Stimulated activated CD8-positive, alpha-beta memory T cell treated with anti-CD3 and anti-CD28 coated beads, Interleukin-15, amount 100 ng/mL, for 1 hour (primary cell): Measurements from ENCODE around the gene ADAM12.

ENCODE experiments used
- DNase-seq: peaks from one replicate; pipeline ENCODE4 v3.0.0-alpha.2; 2020; ENCODE audit warnings: low read depth

Gene ADAM12

DNA sequence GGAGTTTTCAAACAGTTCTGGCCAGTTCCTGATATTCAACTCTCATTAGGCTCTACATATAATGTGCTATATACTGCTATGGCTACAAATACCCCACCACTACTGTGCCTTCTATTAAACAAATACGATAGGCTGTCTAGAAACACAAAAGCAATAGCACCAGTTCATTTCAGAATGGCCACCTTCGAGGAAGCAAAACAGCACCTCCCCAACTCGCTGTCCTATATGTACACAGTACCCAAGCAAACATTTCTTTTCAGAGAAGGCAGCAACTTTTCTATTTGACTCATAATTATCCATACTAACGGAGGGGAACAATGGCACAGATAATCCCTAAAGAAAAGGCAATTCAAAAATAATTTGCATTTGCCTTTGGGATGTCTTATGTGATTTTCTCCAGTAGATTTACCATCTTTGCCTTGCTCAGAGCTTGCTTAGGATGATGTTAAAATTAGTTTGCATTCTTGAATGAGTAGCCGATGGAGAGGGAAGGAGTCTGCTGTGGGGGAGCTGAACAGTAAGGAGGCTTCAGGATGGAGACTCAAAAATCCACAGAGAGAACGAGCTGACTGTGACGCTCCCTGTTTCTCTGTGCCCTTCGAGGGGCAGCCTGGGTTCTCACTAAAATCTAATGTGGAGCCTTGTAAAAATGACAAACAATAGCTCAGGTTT, 273.3 kb downstream of the ADAM12 start:
- no peak for DNase-seq

DNA sequence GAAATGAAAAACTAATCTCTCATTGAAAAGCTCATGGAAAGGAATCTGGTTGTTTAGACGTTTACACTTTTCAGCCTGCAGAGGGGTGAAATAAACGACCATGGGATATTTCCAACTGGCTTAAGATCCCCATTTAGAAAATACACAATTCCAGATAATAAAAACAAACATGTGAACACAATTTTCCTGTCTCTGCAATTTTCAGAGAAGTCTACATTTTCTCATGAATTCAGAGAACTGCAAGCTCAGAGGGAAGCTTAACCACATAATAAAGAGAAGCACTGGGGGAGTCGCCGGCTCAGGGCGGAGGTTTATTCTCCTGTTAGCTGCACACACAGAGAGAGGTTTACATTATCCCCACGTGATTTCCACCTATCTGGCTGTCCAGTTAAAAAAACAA, 276.8 kb downstream of the ADAM12 start:
- DNase-seq = no peak

DNA sequence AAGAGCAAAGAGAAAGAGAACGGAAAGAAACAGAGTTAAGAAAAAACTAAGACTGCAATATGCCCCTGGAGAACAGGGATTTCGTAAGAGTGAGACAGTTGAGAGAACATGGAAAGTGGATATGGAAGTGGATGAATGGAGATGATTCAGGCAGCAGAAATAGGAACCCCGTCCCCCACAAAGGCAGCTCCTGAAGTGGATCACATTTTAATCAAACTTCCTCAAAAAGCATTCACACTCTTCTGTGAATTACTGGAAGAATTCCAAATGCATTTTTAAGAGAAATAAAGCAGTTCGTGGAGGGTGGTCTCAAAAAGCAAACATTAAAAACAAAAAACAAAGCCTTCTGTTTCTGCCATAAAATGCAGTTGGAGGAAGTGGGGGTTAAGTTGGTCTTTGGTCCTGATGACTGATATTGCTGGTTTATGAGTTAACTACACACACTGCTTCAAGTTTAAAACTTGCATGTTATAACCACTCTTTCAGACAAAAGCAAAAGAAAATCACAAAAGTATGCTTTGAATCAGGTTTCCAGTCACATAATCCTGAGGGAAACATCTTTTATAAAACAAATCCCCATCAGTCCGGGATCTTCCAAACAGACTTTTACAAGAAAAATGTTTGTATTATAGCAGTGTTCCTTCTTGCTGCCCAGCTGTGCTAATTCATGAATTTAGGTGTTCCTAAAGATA, 277.6 kb downstream of the ADAM12 start:
- no peak for DNase-seq

DNA sequence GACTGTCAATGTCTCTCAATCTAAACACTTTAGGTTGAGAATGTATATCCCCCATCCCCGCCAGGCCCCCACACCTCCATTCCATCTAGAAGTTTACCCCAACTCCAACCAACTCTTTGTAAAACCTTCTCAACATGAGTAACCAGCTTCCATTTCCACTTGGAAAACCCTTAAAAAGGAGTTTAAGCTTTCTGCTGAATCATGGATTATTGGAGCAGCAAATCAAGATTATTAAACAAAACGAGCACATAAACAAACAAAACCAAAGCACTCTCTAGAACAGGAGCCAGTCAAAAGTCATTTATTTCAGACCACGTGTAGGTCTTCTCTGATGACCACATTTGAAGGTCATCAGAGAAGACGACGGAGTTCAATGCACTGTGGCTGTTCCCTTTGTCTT, 278.4 kb downstream of the ADAM12 start:
- no peak for DNase-seq

DNA sequence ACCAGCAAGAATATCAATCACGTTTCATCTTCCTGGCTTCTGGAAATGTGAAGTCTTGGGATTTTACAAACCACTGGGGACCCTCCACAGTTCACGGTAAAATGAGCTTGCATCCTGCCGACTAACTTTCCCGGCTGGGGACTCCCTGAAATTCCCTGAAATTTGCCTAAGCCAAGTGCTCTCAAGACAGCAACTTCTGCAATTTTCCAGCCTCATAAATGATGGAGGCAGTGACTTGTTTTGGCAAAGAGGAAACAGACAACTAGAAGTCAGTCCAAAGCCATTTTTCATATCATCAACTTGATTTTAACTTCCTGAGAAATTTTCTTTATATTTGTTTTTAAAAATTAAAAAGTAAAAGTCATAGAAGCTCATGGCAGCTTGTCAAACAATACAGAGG, 279.6 kb downstream of the ADAM12 start:
- no peak for DNase-seq

DNA sequence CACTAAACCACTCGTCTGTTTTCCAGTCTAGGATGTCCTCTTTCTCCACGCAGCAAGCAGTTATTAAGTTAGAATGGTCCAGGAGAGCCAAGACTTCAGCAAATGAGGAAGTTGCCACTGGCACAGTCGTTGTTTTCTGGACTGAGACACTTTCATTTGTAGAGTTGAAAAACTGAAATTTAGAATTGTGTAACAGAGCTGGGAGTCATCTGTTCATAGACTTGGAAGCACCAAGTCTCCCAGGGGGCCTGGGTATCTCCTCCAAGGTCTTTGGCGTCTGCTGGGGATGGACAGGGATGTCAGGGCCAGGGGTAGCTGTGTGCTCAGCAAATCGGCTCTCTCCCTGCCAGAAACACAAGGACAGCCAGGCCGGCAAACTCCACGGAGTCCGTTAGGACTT, 283.5 kb downstream of the ADAM12 start:
- DNase-seq = no peak

DNA sequence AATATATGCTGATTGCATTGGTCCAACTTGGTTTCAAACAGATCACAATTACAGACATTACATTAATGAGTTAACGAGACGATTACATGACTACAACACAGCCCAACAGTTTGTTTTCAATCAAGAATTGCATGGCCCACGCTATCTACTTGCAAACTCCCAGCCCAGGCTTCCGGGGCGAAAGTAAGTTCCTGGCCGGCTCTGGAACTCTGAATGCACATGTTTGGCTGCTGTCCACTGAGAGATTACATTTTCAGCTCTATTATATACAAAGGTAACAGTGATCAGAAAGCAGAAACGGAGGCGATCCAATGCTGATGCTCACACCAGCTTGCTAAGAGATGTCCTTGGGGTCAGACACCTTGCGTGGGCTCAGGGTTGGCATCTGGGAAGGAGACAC, 285.6 kb downstream of the ADAM12 start:
- no peak for DNase-seq

DNA sequence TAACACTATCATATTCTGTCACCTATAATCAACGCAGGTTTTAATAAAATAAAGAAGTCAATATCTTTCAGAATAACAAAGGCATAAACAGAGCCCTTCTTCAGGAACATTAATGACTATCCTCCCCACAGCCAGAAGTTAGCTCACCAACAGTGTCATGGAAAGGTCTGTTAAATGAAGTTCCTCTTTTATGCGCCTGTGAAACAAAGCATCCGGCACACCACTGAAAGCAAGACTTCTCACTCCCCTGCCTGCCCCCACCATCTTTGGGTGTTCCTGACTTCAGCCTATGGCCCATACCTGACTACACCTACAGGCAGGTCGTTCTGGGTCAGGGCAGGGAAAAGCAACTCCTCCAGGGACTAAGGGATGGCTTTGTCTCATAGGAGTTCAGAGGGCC, 286.5 kb downstream of the ADAM12 start:
- DNase-seq = no peak

DNA sequence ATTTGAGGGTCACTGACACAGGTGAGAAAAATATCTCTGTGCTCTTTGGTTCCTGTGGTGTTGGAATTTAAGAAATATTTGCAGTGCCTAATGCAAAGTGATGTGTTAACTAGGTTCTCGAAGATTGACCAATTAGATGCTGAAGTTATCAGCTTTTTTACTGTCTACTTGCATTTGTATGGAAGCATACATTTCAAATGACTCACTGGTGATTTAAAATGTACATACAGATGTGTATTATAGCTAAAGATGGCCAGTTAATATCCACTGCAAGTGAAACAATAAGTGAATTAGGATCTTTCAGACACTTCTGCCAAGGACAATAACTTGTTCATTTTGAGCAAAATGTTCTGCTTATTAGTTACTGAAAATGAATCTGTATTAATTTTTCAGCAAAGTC, 287.0 kb downstream of the ADAM12 start:
- DNase-seq = no peak

DNA sequence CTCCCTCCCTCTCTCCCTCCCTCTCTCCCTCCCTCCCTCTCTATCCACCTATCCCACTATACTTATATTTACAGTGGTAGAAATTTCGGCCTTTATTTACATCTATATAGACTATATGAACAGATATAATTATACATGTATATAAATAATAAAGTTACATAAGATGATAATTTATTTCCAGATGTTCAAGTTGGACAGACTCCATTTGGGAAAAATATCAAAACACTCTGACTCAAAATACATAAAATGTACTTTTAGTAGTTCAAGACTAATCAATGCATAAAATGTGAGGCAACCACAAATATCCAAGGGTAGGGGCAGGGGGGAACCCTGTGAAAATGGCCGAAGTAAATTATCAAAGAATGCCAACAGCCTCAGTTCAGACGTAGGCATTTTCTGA, 288.9 kb downstream of the ADAM12 start:
- DNase-seq = no peak

DNA sequence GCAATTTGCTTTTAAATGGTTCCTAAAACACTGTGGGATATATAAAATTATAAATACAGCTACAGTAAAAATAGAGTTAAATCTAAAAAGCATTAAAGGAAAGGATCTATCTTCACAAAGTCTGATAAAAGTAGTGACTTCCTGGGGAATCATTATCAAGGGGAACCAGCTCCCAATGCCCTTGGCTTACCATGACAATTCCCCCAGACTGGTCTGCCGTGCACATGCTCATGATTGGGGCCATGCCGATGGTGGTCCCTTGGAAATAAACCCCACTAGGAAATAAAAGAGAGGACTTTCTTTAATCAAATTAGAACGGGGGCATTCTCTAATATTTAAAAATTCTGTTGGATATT, 290.1 kb downstream of the ADAM12 start:
- DNase-seq = no peak

DNA sequence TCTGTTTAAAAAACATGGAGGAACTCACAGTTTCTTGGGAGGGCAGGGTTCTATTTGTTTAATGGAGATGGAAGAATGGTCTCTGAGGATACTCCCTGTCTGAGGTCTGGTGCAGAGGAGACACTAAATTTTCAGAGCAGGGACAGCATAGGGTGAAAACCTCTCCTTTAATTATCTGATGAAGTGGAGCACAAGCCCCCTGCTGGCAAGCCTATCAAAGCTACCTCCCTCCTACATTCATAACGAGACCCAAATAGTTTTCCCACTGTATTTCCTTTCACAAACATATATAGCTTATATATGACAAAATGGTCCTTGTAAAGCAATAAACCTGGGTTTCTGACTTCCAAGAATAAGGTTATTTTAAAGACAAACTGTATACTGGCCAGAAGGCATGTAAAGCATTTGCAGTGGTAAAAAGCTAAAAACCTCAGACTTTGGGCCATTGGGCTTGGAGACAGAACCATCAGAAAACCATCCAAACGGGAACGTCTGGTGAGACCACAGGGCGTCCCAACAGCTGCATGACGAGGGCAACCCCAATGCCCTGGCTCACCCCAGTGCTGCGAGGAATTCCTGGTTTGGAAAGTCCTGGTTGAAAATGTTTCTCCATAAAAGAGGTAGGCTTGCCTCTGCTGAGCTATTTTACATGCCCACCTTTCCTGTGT, 290.6 kb downstream of the ADAM12 start:
- no peak for DNase-seq

DNA sequence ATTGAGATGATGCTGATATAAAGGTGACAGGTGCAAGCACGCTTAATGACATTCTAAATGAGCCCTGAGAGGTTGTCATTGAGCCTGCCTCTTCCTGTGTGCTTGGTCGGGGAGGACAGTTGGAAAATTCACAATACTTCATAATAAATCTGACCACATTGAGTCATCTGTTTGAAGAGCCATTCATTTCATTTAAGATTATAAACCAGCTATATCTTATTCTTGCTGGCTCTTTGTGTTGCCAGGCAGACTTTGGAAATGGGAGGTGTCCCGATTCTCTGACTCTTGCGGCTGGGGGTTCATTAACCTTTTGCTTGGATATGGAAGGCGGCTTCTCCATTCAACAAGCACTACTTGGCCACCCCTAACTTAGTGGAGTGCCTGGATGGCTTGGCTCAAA, 293.7 kb downstream of the ADAM12 start:
- no peak for DNase-seq

DNA sequence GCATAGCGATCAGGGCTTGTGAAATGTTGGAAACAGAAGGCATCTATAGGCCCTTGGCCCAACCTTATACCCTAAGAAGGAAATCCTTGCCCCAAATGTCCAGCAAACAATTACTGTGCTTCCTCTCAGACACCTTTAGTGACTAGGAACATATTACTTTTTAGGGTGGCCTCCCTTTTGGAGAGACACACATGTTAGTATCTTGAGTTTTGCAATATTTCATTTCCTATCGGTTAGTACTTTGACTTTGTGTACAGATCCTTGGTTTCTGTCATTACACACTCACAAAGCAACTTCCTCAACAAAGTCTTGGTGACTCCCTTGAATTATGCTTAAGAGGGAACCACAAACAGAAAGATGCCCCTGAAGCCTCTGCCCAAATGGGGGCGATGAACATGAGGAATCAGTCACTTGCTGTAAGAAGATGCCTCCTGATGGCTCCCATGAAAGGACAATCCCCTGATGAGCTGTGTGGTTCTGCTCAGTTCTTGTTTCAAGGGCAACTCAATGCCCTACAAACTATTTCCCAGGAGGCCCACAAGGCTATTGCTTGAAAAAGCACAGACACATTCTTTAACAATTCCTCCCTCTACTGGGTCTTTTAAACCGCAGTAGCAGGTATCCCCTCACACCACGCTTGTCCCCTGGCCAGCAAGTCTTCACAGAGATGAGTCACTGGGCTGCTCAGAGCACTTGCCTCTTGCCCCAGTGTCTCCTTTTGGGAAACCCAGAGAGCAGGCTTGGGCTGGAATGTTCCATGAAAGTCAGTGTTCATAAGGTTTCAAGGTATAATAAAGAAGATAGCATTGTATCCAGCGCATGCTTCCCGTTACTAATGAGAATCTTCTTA, 295.7 kb downstream of the ADAM12 start:
- DNase-seq = no peak

DNA sequence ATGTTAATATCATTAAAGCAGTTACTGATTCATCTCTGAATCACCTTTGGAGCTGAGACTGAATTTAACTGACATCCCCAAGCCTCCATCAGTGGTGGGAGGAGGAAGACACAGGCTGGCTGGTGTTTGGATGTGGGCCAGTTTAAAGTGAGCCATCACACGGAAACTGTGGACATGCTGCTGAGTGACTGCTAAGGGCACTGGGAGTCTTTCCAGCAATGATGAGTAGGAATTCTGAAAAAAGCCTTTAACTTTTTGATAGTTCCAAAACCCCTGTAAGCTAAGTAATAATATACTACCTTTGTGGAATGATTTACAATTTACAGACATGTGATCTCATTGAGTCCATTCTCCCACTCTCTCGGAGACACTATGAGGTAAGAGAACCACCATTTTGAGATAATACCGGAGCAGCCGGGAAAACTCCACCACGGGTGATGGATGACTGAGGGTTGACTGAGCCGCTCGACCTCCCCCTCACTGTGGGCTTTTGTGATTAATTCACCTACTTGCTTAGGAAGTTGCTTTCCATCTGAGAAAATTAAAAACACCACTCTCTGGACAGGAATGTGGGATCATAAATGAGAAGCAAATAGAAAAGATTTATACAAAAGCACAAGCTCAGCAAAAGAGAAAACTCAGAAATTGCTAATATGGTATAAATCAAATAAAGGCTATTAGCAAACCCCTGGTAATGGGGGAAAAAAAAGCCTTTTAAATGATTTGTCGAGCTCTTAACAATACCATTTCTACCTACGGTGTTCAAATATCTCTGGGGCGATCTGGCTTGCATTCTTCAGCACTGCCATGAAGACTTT, 297.2 kb downstream of the ADAM12 start:
- no peak for DNase-seq

DNA sequence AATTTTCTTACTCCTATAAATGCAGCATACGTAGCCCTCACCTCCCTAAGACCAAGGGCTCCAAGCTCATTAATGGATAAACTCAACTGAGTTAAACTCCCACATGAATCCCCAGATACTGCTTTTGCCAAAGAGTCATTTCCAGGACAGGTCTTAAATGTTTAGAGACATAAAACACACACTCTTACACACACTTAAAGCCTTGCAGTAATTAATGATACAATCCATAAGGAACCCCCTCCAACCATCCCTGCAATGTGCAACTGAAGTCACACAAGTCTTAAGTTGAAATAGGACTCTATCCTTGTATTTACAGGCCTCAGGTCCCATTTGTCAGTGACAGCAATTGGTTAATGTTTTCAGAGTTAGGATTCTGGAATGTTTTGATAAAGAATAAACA, 297.8 kb downstream of the ADAM12 start:
- no peak for DNase-seq

DNA sequence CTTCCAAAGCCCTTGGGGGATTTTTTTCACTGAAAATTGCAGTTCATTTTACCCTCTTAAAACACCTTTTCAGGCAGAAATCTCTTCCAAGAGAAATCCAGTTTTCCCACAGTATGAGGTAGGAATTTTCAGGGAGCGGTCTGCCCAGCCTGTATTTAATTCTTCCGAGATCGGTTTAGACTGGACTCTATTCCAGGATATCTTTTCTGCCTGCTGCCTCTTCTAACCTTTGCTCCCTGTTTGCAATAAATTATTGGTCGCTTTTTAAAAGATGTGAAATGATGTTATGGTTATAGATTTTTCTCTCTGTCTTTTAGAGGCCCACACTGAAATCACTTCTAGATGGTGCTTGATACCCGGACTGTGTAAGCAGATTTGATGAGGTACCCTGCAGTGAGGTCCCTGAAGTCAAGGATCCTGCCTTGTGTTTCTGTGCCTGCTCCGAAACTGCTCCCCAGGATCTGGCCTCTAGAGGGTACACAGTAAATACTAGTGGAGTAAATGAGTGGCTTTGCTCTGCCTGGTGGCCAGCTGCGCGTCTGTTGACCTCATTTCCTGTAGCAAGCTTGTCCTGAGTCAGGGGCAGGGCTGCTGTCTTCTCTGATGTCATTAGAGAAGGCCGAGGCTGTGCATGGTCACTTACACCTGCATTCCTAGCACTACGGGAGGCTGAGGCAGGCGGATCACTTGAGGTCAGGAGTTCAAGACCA, 300.3 kb downstream of the ADAM12 start:
- DNase-seq = no peak

DNA sequence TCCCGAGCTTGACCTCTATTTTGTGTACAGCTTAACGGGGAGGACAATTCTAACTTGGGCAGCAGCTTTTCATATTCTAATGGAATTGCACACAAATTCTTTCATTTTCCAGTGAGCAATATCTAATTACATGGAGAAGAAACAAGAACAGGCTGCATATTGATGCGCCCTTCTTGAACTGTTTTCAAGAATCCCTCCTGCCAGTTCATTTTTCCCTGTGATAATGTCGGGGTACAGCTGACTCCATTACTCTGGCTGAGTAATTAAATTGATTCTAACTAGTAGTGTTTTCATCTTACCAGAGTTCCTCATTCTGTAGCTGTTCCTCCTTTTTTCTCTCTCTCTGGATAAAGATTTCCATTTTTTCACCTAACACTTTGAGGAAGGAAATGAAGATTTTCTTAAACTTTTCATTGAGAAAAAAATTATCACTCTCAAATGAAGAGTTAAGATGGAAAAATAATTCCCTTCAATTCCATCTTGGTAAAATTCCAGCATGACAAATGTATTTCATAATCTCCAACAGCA, 301.1 kb downstream of the ADAM12 start:
- DNase-seq = no peak

DNA sequence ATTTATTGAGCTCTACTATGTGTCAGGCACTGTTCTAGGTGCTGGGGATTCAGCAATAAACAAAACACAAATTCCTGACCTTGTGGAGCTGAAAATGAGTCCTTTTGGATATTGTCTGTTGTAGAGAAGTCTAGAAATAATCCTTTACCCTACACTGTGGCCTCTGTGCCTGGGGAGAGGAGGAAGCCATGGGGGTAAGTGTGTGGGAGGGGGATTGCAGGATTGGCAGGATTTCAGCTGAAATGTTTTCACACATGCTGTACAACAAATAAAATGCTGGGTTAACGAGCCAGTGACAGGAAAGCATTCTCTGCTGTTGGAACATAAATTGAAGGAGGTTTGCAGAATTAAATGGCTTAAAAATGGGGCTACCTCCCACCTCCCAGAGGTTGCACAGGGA, 302.5 kb downstream of the ADAM12 start:
- no peak for DNase-seq

DNA sequence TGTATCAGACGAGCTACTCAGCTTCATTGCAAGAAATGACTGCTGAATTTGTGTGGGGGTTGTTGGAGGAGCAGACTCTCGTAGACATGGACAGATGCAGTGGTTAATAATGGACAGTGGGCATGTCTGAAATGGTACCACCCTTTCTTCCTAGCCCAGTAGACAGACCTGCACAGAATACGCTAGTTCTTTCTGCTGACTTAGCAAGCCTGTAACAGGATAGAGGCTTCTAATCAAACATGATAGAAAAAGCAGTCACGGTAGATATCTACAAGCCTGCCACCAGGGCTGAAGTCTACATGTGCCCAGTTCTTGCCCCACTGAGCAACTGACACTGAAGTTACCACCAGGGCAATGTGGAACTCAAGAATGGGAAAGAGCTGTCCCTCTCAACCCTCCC, 303.9 kb downstream of the ADAM12 start:
- no peak for DNase-seq

DNA sequence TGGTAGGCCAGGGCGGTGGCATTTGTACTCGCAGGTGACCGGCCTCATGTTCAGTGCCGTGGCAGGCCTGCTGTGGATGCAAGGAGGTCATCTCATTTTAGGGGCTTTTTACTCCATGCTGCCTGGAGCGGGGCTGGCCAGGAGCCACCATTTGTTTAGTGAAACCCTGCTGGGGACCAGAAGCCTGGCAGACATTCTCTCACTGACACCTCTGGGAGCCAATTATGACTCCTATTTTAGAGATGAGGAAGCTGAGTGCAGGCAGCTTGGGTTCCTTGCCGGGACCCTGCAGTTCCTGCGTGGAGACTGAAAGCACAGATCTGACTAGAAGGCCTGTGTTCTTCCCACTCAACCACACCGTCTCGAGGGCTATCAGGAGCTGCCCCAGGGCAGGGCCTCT, 305.3 kb downstream of the ADAM12 start:
- DNase-seq = no peak
